Medulla oblongata (tissue), 1 donor: ENCODE measurements around the gene RNF126.

Source experiments
- DNase-seq: peaks from one replicate; pipeline ENCODE4 v3.0.0-alpha.2; 2015; ENCODE audit errors: extremely low spot score

The RNF126 gene

GRCh38 chr19:647566-648284, 15.3 kb downstream of the RNF126 start:
- DNase-seq, result no peak

- no peak for DNase-seq
Measured at GRCh38 chr19:646779-647565, 16.0 kb downstream of the RNF126 start.

- DNase-seq, result no peak
Measured at GRCh38 chr19:645912-646778, 16.9 kb downstream of the RNF126 start.

GRCh38 chr19:644789-645188, 18.2 kb downstream of the RNF126 start:
- no peak for DNase-seq

- no peak for DNase-seq
Measured at GRCh38 chr19:644363-644762, 18.7 kb downstream of the RNF126 start.

- DNase-seq, result no peak
Measured at GRCh38 chr19:643736-644135, 19.3 kb downstream of the RNF126 start.

GRCh38 chr19:642767-643727, 20.0 kb downstream of the RNF126 start:
- no peak for DNase-seq

GRCh38 chr19:641702-642101, 21.3 kb downstream of the RNF126 start:
- no peak for DNase-seq

GRCh38 chr19:640606-641189, 22.3 kb downstream of the RNF126 start:
- DNase-seq, result no peak

- DNase-seq, result no peak
Measured at GRCh38 chr19:640161-640558, 22.9 kb downstream of the RNF126 start.

- peak; percentile 89 for DNase-seq
Measured at GRCh38 chr19:639253-640160, 23.5 kb downstream of the RNF126 start, which contains the start of gene FGF22. FGF22 (plus strand) TSS chr19:639879; CDS start chr19:639926, 47 bp downstream.

- no peak for DNase-seq
Measured at GRCh38 chr19:638906-639252, 24.1 kb downstream of the RNF126 start.

GRCh38 chr19:634975-635652, 27.9 kb downstream of the RNF126 start:
- no peak for DNase-seq

GRCh38 chr19:633786-634639, 29.0 kb downstream of the RNF126 start:
- DNase-seq, result no peak

GRCh38 chr19:633068-633785, 29.8 kb downstream of the RNF126 start, which contains the start of gene POLRMT:
POLRMT (minus strand) TSS chr19:633537; CDS start chr19:633512, 25 bp downstream.
- peak; percentile 99 for DNase-seq

GRCh38 chr19:632579-633067, 30.4 kb downstream of the RNF126 start:
- no peak for DNase-seq
